Gastroesophageal sphincter (tissue), 4 donors: ENCODE measurements around the gene ETNPPL. TPM values are rescaled to one million over a fixed set of nuclear protein-coding genes. Genes with fewer than 3 reads are reported as not detected.

Experiments
- ATAC-seq: fragments of 150-250 bp; one replicate; pipeline ENCODE4 v1.9.1; 2016; ENCODE audit warnings: mild to moderate bottlenecking, moderate library complexity
- H3K27ac ChIP-seq, 4 donors: fragments of 200-600 bp; sonication (generic) in 3 of 4; 1 replicate in 3 of 4; 2 replicates in 1 of 4; pipeline ENCODE4 v1.5.1; 2016 to 2019
- H3K27me3 ChIP-seq: fragments of 200-600 bp; sonication (generic); one replicate; pipeline ENCODE4 v1.5.1; 2019
- H3K36me3 ChIP-seq, 2 donors: fragments of 200-600 bp; sonication (generic); one replicate each; pipeline ENCODE4 v1.5.1; 2019; ENCODE audit warnings: control low read depth in 1 of 2
- H3K4me1 ChIP-seq, 3 donors: fragments of 200-600 bp; sonication (generic); 1 replicate in 2 of 3; 2 replicates in 1 of 3; pipeline ENCODE4 v1.5.1; 2016 to 2019; ENCODE audit warnings: control low read depth in 2 of 3
- H3K4me3 ChIP-seq, 2 donors: fragments of 200-600 bp; sonication (generic); one replicate each; pipeline ENCODE4 v1.5.1; 2019; ENCODE audit warnings: mild to moderate bottlenecking in 1 of 2, moderate library complexity in 1 of 2
- H3K9me3 ChIP-seq, 3 donors: fragments of 200-600 bp; sonication (generic); one replicate each; pipeline ENCODE4 v1.5.1; 2017 to 2019; ENCODE audit warnings: control low read depth in 2 of 3
- EP300 ChIP-seq: sonication (generic); formaldehyde crosslinking; IDR thresholded peaks from one replicate; pipeline ENCODE4 v1.6.1; 2017; ENCODE audit warnings: antibody characterized with exemption, mild to moderate bottlenecking
- POLR2A ChIP-seq, 2 donors: fragments of 450-650 bp; IDR thresholded peaks; one replicate each; pipeline ENCODE4 v1.6.1; 2017; ENCODE audit warnings: antibody characterized with exemption in 2 of 2, mild to moderate bottlenecking in 2 of 2, moderate library complexity in 1 of 2
- POLR2AphosphoS5 ChIP-seq: sonication (generic); formaldehyde crosslinking; IDR thresholded peaks from one replicate; pipeline ENCODE4 v1.6.1; 2017; ENCODE audit warnings: antibody characterized with exemption
- WGBS, 2 donors: methylation state at CpG; one replicate each; pipeline ENCODE4 v1.1.5; 2018; ENCODE audit warnings: low coverage in 1 of 2; 5-methylcytosine and 5-hydroxymethylcytosine counted together
- total RNA-seq, 4 donors: library from RNA; depleted of rRNA; stranded (reverse); fragments of >200 nt; gene quantifications; one replicate each; pipeline ENCODE4 v1.1.0, GENCODE V29; 2016
- TF ChIP-seq, protein P1 (sequence below), 4 experiments: fragments of 200-600 bp in 2 of 4; fragments of 450-650 bp in 2 of 4; sonication (generic) in 1 of 4; IDR thresholded peaks; one replicate each; pipeline ENCODE4 v1.5.1; 2017 to 2019; ENCODE audit warnings: antibody characterized with exemption in 4 of 4, mild to moderate bottlenecking in 2 of 4, moderate library complexity in 2 of 4

The ETNPPL gene
- total RNA-seq, 4 donors from 2014 or later: not detected

DNA sequence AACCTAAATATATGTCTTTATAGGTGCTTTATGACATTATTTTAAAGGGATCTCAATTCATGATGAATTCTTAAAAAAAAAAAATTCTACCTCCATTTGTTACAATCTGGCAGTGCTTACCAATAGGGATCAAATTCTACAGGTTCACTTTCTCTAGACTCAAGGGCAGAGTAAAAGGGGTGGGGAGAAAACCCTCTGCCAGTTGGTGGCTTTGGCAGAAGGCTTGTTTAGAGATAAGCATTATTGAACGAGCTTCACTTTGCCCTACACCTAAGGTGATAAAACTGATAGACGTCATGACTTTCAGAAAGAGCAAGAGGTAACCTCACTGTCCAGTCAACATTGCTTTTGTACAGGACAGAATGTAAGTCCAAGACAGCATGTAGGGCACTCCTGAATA, 58.9 kb downstream of the ETNPPL start:
- Histone ChIP-seq H3K4me3 (no peak overlapping the region), H3K9me3 (no peaks in the 10 kb centered on the region), H3K27ac (no peak overlapping the region), H3K36me3 (no peaks in the 10 kb centered on the region), H3K27me3 (no peaks in the 10 kb centered on the region), H3K4me1 (no peaks in the 10 kb centered on the region)
- no peak for ATAC-seq
- WGBS, 2 donors: 62 to 79% methylated on average over 2 of the region's 2 CpGs
- TF ChIP-seq, protein P1, sequence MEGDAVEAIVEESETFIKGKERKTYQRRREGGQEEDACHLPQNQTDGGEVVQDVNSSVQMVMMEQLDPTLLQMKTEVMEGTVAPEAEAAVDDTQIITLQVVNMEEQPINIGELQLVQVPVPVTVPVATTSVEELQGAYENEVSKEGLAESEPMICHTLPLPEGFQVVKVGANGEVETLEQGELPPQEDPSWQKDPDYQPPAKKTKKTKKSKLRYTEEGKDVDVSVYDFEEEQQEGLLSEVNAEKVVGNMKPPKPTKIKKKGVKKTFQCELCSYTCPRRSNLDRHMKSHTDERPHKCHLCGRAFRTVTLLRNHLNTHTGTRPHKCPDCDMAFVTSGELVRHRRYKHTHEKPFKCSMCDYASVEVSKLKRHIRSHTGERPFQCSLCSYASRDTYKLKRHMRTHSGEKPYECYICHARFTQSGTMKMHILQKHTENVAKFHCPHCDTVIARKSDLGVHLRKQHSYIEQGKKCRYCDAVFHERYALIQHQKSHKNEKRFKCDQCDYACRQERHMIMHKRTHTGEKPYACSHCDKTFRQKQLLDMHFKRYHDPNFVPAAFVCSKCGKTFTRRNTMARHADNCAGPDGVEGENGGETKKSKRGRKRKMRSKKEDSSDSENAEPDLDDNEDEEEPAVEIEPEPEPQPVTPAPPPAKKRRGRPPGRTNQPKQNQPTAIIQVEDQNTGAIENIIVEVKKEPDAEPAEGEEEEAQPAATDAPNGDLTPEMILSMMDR (IDR thresholded peaks at IDR 0.05): no peak
- TF ChIP-seq EP300 (no peak), POLR2AphosphoS5 (no peak), POLR2A (IDR thresholded peaks at IDR 0.05) (no peak)

DNA sequence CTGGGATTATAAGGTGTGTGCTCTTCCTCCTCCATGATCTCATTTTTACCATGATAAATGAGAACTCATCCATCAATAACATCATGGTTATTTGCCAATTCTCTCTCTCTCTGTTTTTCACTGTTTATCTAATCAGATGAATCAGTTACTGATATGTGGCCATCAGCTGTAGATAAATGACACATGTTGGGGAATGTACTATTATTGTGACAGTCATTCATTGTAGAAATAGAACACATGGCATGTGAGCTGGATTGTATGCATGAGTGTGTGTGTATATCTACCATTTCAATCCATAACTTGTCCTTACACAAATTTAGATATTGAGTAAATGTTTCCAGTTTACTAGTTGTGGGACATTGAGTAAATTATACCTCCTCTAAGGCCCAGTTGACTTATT, 59.5 kb downstream of the ETNPPL start:
- no peak for ATAC-seq

DNA sequence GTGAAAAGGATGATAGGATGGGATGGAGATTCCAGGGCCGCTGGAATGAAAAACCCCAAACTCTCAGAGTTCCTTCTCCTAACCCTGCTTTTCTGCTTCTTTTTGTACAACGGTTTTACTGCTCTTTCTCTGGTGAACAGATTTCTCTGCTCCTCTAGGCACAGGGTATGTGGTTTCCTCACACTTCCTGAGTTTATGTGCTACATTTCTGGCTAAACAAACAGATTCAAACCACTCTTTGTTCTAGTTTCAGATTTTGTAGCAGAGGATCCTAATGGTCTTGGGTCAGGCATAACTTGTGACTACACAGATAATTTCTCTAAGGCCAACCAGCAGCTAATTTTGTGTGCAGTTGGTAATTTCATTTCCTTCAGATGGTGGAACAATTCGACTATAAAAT, 59.9 kb downstream of the ETNPPL start:
- no peak overlapping the region for H3K27ac ChIP-seq
- no peaks in the 10 kb centered on the region for H3K4me1 ChIP-seq
- WGBS, 2 donors: 47 to 84% methylated on average over 3 of the region's 3 CpGs
- no peak for ATAC-seq
- H3K9me3 ChIP-seq: no peaks in the 10 kb centered on the region
- no peaks in the 10 kb centered on the region for H3K27me3 ChIP-seq
- H3K4me3 ChIP-seq: no peak overlapping the region
- no peaks in the 10 kb centered on the region for H3K36me3 ChIP-seq
- TF ChIP-seq, protein P1 (IDR thresholded peaks at IDR 0.05): no peak
- TF ChIP-seq POLR2AphosphoS5 (no peak), POLR2A (IDR thresholded peaks at IDR 0.05) (no peak), EP300 (no peak)

More for the DNA sequence above, 59.5 kb downstream of the ETNPPL start:
- Histone ChIP-seq H3K27ac (no peak overlapping the region), H3K4me3 (no peak overlapping the region), H3K36me3 (no peaks in the 10 kb centered on the region), H3K27me3 (no peaks in the 10 kb centered on the region), H3K4me1 (no peaks in the 10 kb centered on the region), H3K9me3 (no peaks in the 10 kb centered on the region)
- TF ChIP-seq, protein P1 (IDR thresholded peaks at IDR 0.05): no peak
- TF ChIP-seq POLR2AphosphoS5: no peak
- no peak for TF ChIP-seq EP300
- no peak for TF ChIP-seq POLR2A (IDR thresholded peaks at IDR 0.05)

DNA sequence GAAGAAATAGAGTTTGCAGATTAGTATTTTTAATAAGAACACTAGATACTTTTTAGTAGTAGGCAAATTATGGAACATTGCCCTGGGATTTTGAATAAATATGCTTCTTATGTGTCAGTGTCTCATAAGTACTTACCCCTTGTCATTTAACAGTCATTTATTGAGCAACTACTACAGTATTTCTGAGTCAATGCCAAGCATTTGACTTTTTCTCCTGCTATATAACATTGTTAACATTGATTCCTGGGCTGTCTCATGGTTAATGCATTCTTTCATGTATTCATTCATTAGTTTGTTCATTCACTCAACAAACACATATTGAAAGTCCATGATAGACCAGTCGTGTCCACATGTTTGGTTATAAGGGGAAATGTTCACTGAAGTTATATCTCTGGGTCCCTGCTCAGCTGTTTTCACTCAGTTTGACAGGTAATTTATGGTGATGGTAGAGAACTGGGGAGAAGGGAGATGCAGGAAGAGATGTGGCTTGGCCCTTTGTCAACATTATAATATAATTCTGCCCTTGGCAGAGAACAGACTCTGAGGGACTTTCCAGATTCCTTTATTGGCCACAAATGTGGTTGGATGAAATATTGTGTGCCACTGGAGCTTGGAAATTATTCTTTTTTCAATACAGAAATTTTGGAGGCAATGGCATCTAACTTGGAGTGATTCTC, 62.6 kb downstream of the ETNPPL start:
- no peaks in the 10 kb centered on the region for H3K4me1 ChIP-seq
- no peak for ATAC-seq
- no peak overlapping the region for H3K27ac ChIP-seq
- H3K9me3 ChIP-seq: no peaks in the 10 kb centered on the region
- 9 to 14% methylated on average over 1 of the region's 1 CpG for WGBS, 2 donors
- H3K27me3 ChIP-seq: no peaks in the 10 kb centered on the region
- no peak overlapping the region for H3K4me3 ChIP-seq
- TF ChIP-seq EP300 (no peak), POLR2AphosphoS5 (no peak), POLR2A (IDR thresholded peaks at IDR 0.05) (no peak)
- TF ChIP-seq, protein P1 (IDR thresholded peaks at IDR 0.05): no peak
- no peaks in the 10 kb centered on the region for H3K36me3 ChIP-seq

DNA sequence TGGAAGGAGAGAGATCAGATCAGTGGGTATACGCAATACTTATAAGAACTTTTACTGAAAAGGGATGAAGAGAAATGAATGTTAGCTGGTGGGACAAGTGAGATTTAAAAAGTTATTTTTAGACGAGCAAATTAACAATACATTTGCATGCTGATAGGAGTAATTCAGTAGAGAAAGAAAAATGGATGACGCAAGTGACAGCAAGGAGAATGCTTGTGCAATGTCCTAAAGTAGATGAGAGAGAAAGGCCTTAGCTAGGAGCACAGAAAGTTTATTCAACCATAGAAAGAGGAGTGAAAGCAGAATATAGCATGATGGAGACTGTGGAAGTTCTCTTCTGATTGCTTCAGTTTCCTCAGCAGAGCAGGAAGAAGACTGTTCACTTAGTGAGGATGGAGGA, 66.7 kb downstream of the ETNPPL start:
- TF ChIP-seq POLR2A (IDR thresholded peaks at IDR 0.05) (no peak), POLR2AphosphoS5 (no peak), EP300 (no peak)
- TF ChIP-seq, protein P1 (IDR thresholded peaks at IDR 0.05): no peak
- no peak for ATAC-seq
- WGBS, 2 donors: 78 to 100% methylated on average over 3 of the region's 3 CpGs

More for the DNA sequence above, 66.7 kb downstream of the ETNPPL start:
- Histone ChIP-seq H3K36me3 (no peaks in the 10 kb centered on the region), H3K27ac (no peak overlapping the region), H3K27me3 (no peaks in the 10 kb centered on the region), H3K9me3 (no peaks in the 10 kb centered on the region), H3K4me1 (no peaks in the 10 kb centered on the region), H3K4me3 (no peak overlapping the region)
